H1 (cell line): ENCODE measurements around the gene OR14A16. TPM values are rescaled to one million over a fixed set of nuclear protein-coding genes. Genes with fewer than 3 reads are reported as not detected.

Source experiments
- CTCF ChIA-PET: fragments of 300-600 bp; sonication (Branson Sonifier 250); formaldehyde crosslinking; loops from one replicate; lab custom pipeline; 2021; ENCODE audit not compliant: partially characterized antibody; lab: Charles Lee
- POLR2A ChIA-PET: fragments of 300-600 bp; sonication (Branson Sonifier 250); formaldehyde crosslinking; loops from one replicate; lab custom pipeline; 2021; ENCODE audit warnings: inconsistent platforms; ENCODE audit not compliant: partially characterized antibody; lab: Charles Lee
- DNase-seq, 2 experiments: peaks; one replicate each; pipeline versions ENCODE4 v3.0.0 to v3.0.0-alpha.2; 2010 to 2022; ENCODE audit warnings: low spot score in 2 of 2, low read depth in 1 of 2, mixed read lengths in 1 of 2
- FAIRE-seq: peaks from 2 replicates; lab custom pipeline; 2011; peaks lifted over from hg19 to GRCh38; lab: Jason Lieb, UNC
- H2AFZ ChIP-seq: 2 replicates; pipeline ENCODE4 v1.8.1; 2012; ENCODE audit warnings: low read length, inconsistent platforms
- H2AK5ac ChIP-seq: 2 replicates; pipeline ENCODE4 v1.6.1; 2013; ENCODE audit warnings: low read depth, low read length
- H2BK120ac ChIP-seq: replicated peaks from 2 replicates; pipeline ENCODE3; 2013; ENCODE audit warnings: low read depth, low read length, inconsistent platforms
- H2BK12ac ChIP-seq: 2 replicates; pipeline ENCODE4 v1.6.1; 2013; ENCODE audit warnings: low read depth, low read length
- H2BK15ac ChIP-seq: 2 replicates; pipeline ENCODE4 v1.6.1; 2013; ENCODE audit warnings: low read length
- H2BK20ac ChIP-seq: 2 replicates; pipeline ENCODE4 v1.6.1; 2013; ENCODE audit warnings: low read length
- H2BK5ac ChIP-seq: 2 replicates; pipeline ENCODE4 v1.6.1; 2013; ENCODE audit warnings: low read depth, low read length
- H3K14ac ChIP-seq: 2 replicates; pipeline ENCODE4 v1.6.1; 2013; ENCODE audit warnings: inconsistent platforms; ENCODE audit not compliant: insufficient read length
- H3K18ac ChIP-seq: 2 replicates; pipeline ENCODE4 v1.6.1; 2013; ENCODE audit warnings: low read length; ENCODE audit errors: extremely low read depth
- H3K23ac ChIP-seq: 2 replicates; pipeline ENCODE4 v1.6.1; 2013; ENCODE audit warnings: inconsistent platforms; ENCODE audit not compliant: insufficient read length
- H3K23me2 ChIP-seq: 2 replicates; pipeline ENCODE4 v1.6.1; 2013; ENCODE audit warnings: low read depth, low read length
- H3K27ac ChIP-seq: 2 replicates; pipeline ENCODE4 v1.6.1; 2011; ENCODE audit warnings: low read depth, low read length, inconsistent platforms
- H3K27me3 ChIP-seq, 4 experiments: replicated peaks in 1 of 4; 1 replicate in 1 of 4; 2 replicates in 3 of 4; pipeline versions ENCODE4 v1.6.1 to v1.8.1; 2011 to 2013; ENCODE audit warnings: low read length in 3 of 4, mild to moderate bottlenecking in 3 of 4, inconsistent platforms in 2 of 4, mixed read lengths in 2 of 4, moderate library complexity in 1 of 4; ENCODE audit not compliant: control insufficient read depth in 3 of 4, insufficient read depth in 3 of 4; ENCODE audit errors: extremely low read depth in 1 of 4
- H3K36me3 ChIP-seq, 4 experiments: 2 replicates each; pipeline versions ENCODE4 v1.6.1 to v1.8.1; 2011 to 2013; ENCODE audit warnings: mild to moderate bottlenecking in 4 of 4, low read length in 3 of 4, moderate library complexity in 2 of 4, control low read depth in 1 of 4, inconsistent platforms in 1 of 4; ENCODE audit not compliant: insufficient read depth in 4 of 4, control insufficient read depth in 2 of 4
- H3K4ac ChIP-seq: replicated peaks from 2 replicates; pipeline ENCODE3; 2013; ENCODE audit warnings: low read length, low read depth, mixed read lengths, inconsistent platforms; ENCODE audit not compliant: insufficient read length
- H3K4me1 ChIP-seq, 4 experiments: replicated peaks in 1 of 4; 1 replicate in 1 of 4; 2 replicates in 3 of 4; pipeline versions ENCODE4 v1.6.1 to v1.8.1; 2011 to 2013; ENCODE audit warnings: low read length in 3 of 4, inconsistent platforms in 2 of 4, mixed read lengths in 1 of 4; ENCODE audit not compliant: insufficient read depth in 4 of 4, control insufficient read depth in 3 of 4
- H3K4me2 ChIP-seq, 2 experiments: 2 replicates each; pipeline versions ENCODE4 v1.6.1 to v1.8.1; 2011 to 2013; ENCODE audit warnings: low read depth in 2 of 2, low read length in 2 of 2, control low read depth in 1 of 2, inconsistent platforms in 1 of 2, mild to moderate bottlenecking in 1 of 2; ENCODE audit not compliant: insufficient read depth in 1 of 2
- H3K4me3 ChIP-seq, 4 experiments: fragments of 200-600, 300-600 bp in 1 of 4; sonication (generic), shearing (Covaris generic), sonication (Bioruptor Twin) in 1 of 4; 2 replicates each; pipeline versions ENCODE4 v1.5.1 to v1.8.1; 2011 to 2016; ENCODE audit warnings: low read length in 4 of 4, low read depth in 3 of 4, control low read depth in 2 of 4, inconsistent platforms in 2 of 4, mild to moderate bottlenecking in 2 of 4, mixed read lengths in 1 of 4, moderate library complexity in 1 of 4; ENCODE audit not compliant: insufficient read depth in 2 of 4; ENCODE audit errors: extremely low read depth in 1 of 4
- H3K56ac ChIP-seq: replicated peaks from 2 replicates; pipeline ENCODE3; 2013; ENCODE audit warnings: low read depth, mild to moderate bottlenecking, mixed read lengths, low read length, inconsistent platforms; ENCODE audit not compliant: insufficient read length
- H3K79me1 ChIP-seq: 2 replicates; pipeline ENCODE4 v1.6.1; 2013; ENCODE audit warnings: low read depth, low read length, control low read depth
- H3K79me2 ChIP-seq, 2 experiments: 2 replicates each; pipeline versions ENCODE4 v1.6.1 to v1.8.1; 2012 to 2013; ENCODE audit warnings: low read length in 2 of 2, mild to moderate bottlenecking in 2 of 2, inconsistent platforms in 1 of 2; ENCODE audit not compliant: insufficient read depth in 2 of 2, control insufficient read depth in 1 of 2
- H3K9ac ChIP-seq, 4 experiments: replicated peaks in 1 of 4; 1 replicate in 1 of 4; 2 replicates in 3 of 4; pipeline versions ENCODE4 v1.6.1 to v1.8.1; 2011 to 2013; ENCODE audit warnings: low read depth in 3 of 4, low read length in 3 of 4, control low read depth in 2 of 4, mild to moderate bottlenecking in 2 of 4, moderate library complexity in 2 of 4, inconsistent platforms in 1 of 4; ENCODE audit errors: extremely low read depth in 1 of 4
- H3K9me3 ChIP-seq, 2 experiments: 2 replicates each; pipeline versions ENCODE4 v1.6.1 to v1.8.1; 2012 to 2013; ENCODE audit warnings: mild to moderate bottlenecking in 2 of 2, moderate library complexity in 2 of 2, control low read depth in 1 of 2, inconsistent platforms in 1 of 2, low read depth in 1 of 2, low read length in 1 of 2, mixed read lengths in 1 of 2; ENCODE audit not compliant: insufficient read depth in 2 of 2
- H4K20me1 ChIP-seq, 2 experiments: replicated peaks in 1 of 2; 2 replicates each; pipeline versions ENCODE3 to v1.8.1; 2011 to 2013; ENCODE audit warnings: inconsistent platforms in 2 of 2, low read length in 2 of 2, mild to moderate bottlenecking in 1 of 2; ENCODE audit not compliant: insufficient read depth in 2 of 2, control insufficient read depth in 1 of 2
- H4K5ac ChIP-seq: 2 replicates; pipeline ENCODE4 v1.6.1; 2013; ENCODE audit warnings: low read length, low read depth, mixed read lengths, inconsistent platforms; ENCODE audit not compliant: insufficient read length
- H4K8ac ChIP-seq: 2 replicates; pipeline ENCODE4 v1.8.0; 2013; ENCODE audit warnings: mild to moderate bottlenecking, moderate library complexity, low read length, inconsistent platforms; ENCODE audit not compliant: insufficient read depth; ENCODE audit errors: extremely low read depth
- H4K91ac ChIP-seq: replicated peaks from 2 replicates; pipeline ENCODE3; 2013; ENCODE audit warnings: low read length, mixed read lengths, inconsistent platforms; ENCODE audit not compliant: insufficient read length
- BACH1 ChIP-seq: IDR thresholded peaks from 2 replicates; pipeline ENCODE4 v1.6.1; 2012; ENCODE audit warnings: low read length, improper control_type of control experiment
- NANOG ChIP-seq: IDR thresholded peaks from 2 replicates; pipeline ENCODE4 v1.6.1; 2011; ENCODE audit warnings: low read length, low read depth, mild to moderate bottlenecking, inconsistent platforms; ENCODE audit not compliant: insufficient read depth, poor library complexity, severe bottlenecking
- WGBS, 2 experiments: shearing (Covaris generic) in 1 of 2; methylation state at CpG; one replicate each; pipeline versions ENCODE4 v1.1.6 to v1.1.7; 2013 to 2015; ENCODE audit warnings: low lambda C conversion rate in 2 of 2, mixed read lengths in 2 of 2, inconsistent platforms in 1 of 2, low coverage in 1 of 2, missing lambda C conversion rate in 1 of 2; ENCODE audit not compliant: insufficient replicate concordance in 2 of 2, insufficient coverage in 1 of 2, insufficient read length in 1 of 2; ENCODE audit errors: extremely low coverage in 1 of 2, missing lambda C conversion rate in 1 of 2; 5-methylcytosine and 5-hydroxymethylcytosine counted together
- polyA plus RNA-seq, 7 experiments: library from polyadenylated mRNA; depleted of rRNA in 3 of 7; stranded (reverse) in 5 of 7; unstranded in 2 of 7; fragments of >200 nt in 5 of 7; fragments of 200-250 nt in 2 of 7; gene quantifications; 1 replicate in 5 of 7; 2 replicates in 1 of 7; 4 replicates in 1 of 7; pipeline versions ENCODE4 v1.2.1 to v1.2.3, GENCODE V29; 2011 to 2013; ENCODE audit warnings: missing spikeins in 2 of 7, mixed read lengths in 2 of 7
- total RNA-seq: library from RNA; stranded (reverse); fragmentation: NEBNext Ultra II Directional; extraction: Animal tissue kit (Norgen Biotek cat#: 25700); gene quantifications from 2 replicates; pipeline ENCODE4 v1.2.1, GENCODE V29; 2021

The OR14A16 gene
- total and polyA plus RNA-seq, 2 of the 8 experiments (the other 6 are each of a cell fraction or from before 2014, with no cell fraction given), result not detected

- TF ChIP-seq BACH1 (no peak), NANOG (no peak)
- DNase-seq, result no peak
- no peaks in the 10 kb centered on the region for H3K27me3 ChIP-seq
- no peaks in the 10 kb centered on the region for H3K36me3 ChIP-seq
- H3K4ac ChIP-seq, result no peak overlapping the region
- H2BK120ac ChIP-seq, result no peak overlapping the region
- H4K91ac ChIP-seq, result no peak overlapping the region
- no peak overlapping the region for H3K56ac ChIP-seq
- no peak overlapping the region for H3K4me2 ChIP-seq
- H2BK5ac ChIP-seq, result no peak overlapping the region
- no peak overlapping the region for H3K14ac ChIP-seq
- H3K79me1 ChIP-seq, result no peaks in the 10 kb centered on the region
- H3K4me3 ChIP-seq, result no peak overlapping the region
- H3K9me3 ChIP-seq, result peaks cover 53 to 64% of the 10 kb centered on the region in 2 experiments
- no peak overlapping the region for H2BK20ac ChIP-seq
- H3K23me2 ChIP-seq, result no peaks in the 10 kb centered on the region
- no peak overlapping the region for H2AFZ ChIP-seq
- ChIA-PET POLR2A (no interaction called here), CTCF (no interaction called here)
- H4K5ac ChIP-seq, result no peak overlapping the region
- no peak overlapping the region for H2BK12ac ChIP-seq
- H3K9ac ChIP-seq, result no peak overlapping the region
- H4K20me1 ChIP-seq, result no peaks in the 10 kb centered on the region
- no peaks in the 10 kb centered on the region for H3K4me1 ChIP-seq
- H4K8ac ChIP-seq, result no peak overlapping the region
- H3K18ac ChIP-seq, result no peak overlapping the region
- H2BK15ac ChIP-seq, result no peak overlapping the region
- WGBS, 2 experiments, result 0% methylated on average over 1 of the region's 1 CpG; no CpG with 5 or more reads in 1 of the 2 experiments
- no peak for FAIRE-seq
- no peak overlapping the region for H2AK5ac ChIP-seq
- no peak overlapping the region for H3K27ac ChIP-seq
- no peak overlapping the region for H3K23ac ChIP-seq
- H3K79me2 ChIP-seq, result no peaks in the 10 kb centered on the region
These were observed 5.7 kb upstream of the OR14A16 start for GRCh38 chr1:247829656-247830055.
